Central memory CD8-positive, alpha-beta T cell (primary cell): Measurements from ENCODE around the gene DNAH8.
"Not testable (repeated sequence)": the region's sequence is repeated elsewhere in the genome, so short reads cannot be mapped to it uniquely, and the experiment has no call there.

Source experiments
- ATAC-seq: fragments of 150-1000 bp; cut with Tn5 transposase; replicated peaks from 2 replicates; pipeline ENCODE4 v1.10.0; 2022; ENCODE audit warnings: mild to moderate bottlenecking, moderate FRiP score, moderate number of reproducible peaks; ENCODE audit not compliant: poor library complexity, severe bottlenecking; ENCODE audit errors: extremely low read depth
- DNase-seq, 2 donors: peaks; one replicate each; pipeline ENCODE4 v3.0.0; 2021; ENCODE audit warnings: low spot score in 2 of 2
- H3K27ac Mint-ChIP-seq: one replicate; pipeline ENCODE4 v1.8.0; 2022; ENCODE audit warnings: low read depth, mild to moderate bottlenecking, moderate library complexity, mixed read lengths
- H3K27me3 Mint-ChIP-seq: one replicate; pipeline ENCODE4 v1.8.0; 2022; ENCODE audit warnings: mixed read lengths
- H3K36me3 Mint-ChIP-seq: one replicate; pipeline ENCODE4 v1.8.0; 2022; ENCODE audit warnings: mild to moderate bottlenecking, moderate library complexity, mixed read lengths; ENCODE audit not compliant: insufficient read depth
- H3K4me1 Mint-ChIP-seq: one replicate; pipeline ENCODE4 v1.8.0; 2022; ENCODE audit warnings: mixed read lengths
- H3K4me3 Mint-ChIP-seq: one replicate; pipeline ENCODE4 v1.8.0; 2022; ENCODE audit warnings: mild to moderate bottlenecking, moderate library complexity, mixed read lengths
- H3K9me3 Mint-ChIP-seq: one replicate; pipeline ENCODE4 v1.8.0; 2022; ENCODE audit warnings: mixed read lengths

The DNAH8 gene

GRCh38 chr6:38796006-38796405 is 80.9 kb downstream of the DNAH8 start:
- Mint-ChIP-seq H3K4me3 (no peak overlapping the region), H3K4me1 (no peaks in the 10 kb centered on the region), H3K27ac (no peak overlapping the region), H3K36me3 (no peaks in the 10 kb centered on the region), H3K27me3 (peaks cover 76% of the 10 kb centered on the region), H3K9me3 (no peaks in the 10 kb centered on the region)
- DNase-seq (no peak), ATAC-seq (no peak)

GRCh38 chr6:38796437-38796836 is 81.3 kb downstream of the DNAH8 start:
- not testable (repeated sequence) for H3K4me3 Mint-ChIP-seq, ATAC-seq, H3K27ac Mint-ChIP-seq, H3K4me1 Mint-ChIP-seq, H3K36me3 Mint-ChIP-seq, DNase-seq, H3K9me3 Mint-ChIP-seq
- peaks cover 80% of the 10 kb centered on the region for H3K27me3 Mint-ChIP-seq

- Mint-ChIP-seq H3K4me1 (no peaks in the 10 kb centered on the region), H3K36me3 (no peaks in the 10 kb centered on the region), H3K27me3 (peaks cover 80% of the 10 kb centered on the region), H3K9me3 (no peaks in the 10 kb centered on the region), H3K27ac (no peak overlapping the region), H3K4me3 (no peak overlapping the region)
- ATAC-seq (no peak), DNase-seq (no peak)
These were observed 81.7 kb downstream of the DNAH8 start for GRCh38 chr6:38796850-38797249.

GRCh38 chr6:38797391-38797790 is 82.3 kb downstream of the DNAH8 start:
- ATAC-seq, result no peak
- Mint-ChIP-seq H3K27me3 (peaks cover 75% of the 10 kb centered on the region), H3K36me3 (no peaks in the 10 kb centered on the region), H3K9me3 (no peaks in the 10 kb centered on the region), H3K4me3 (no peak overlapping the region), H3K4me1 (no peaks in the 10 kb centered on the region), H3K27ac (no peak overlapping the region)
- DNase-seq, result no peak

- peaks cover 70% of the 10 kb centered on the region for H3K27me3 Mint-ChIP-seq
These were observed 84.5 kb downstream of the DNAH8 start for GRCh38 chr6:38799529-38800184.

GRCh38 chr6:38801305-38801704 is 86.2 kb downstream of the DNAH8 start:
- ATAC-seq (no peak), DNase-seq (no peak)
- Mint-ChIP-seq H3K9me3 (no peaks in the 10 kb centered on the region), H3K4me1 (no peaks in the 10 kb centered on the region), H3K27me3 (peaks cover 79% of the 10 kb centered on the region), H3K4me3 (no peak overlapping the region), H3K36me3 (no peaks in the 10 kb centered on the region), H3K27ac (no peak overlapping the region)

More at GRCh38 chr6:38799529-38800184, 84.5 kb downstream of the DNAH8 start:
- Mint-ChIP-seq H3K4me3 (no peak overlapping the region), H3K4me1 (no peaks in the 10 kb centered on the region), H3K36me3 (no peaks in the 10 kb centered on the region), H3K27ac (no peak overlapping the region), H3K9me3 (no peaks in the 10 kb centered on the region)
- DNase-seq (no peak), ATAC-seq (no peak)

GRCh38 chr6:38802497-38802896 is 87.4 kb downstream of the DNAH8 start:
- H3K36me3 Mint-ChIP-seq, result no peaks in the 10 kb centered on the region

GRCh38 chr6:38803129-38803528 is 88.0 kb downstream of the DNAH8 start:
- Mint-ChIP-seq H3K9me3 (no peaks in the 10 kb centered on the region), H3K36me3 (no peaks in the 10 kb centered on the region), H3K27me3 (peaks cover 75% of the 10 kb centered on the region), H3K4me1 (no peaks in the 10 kb centered on the region), H3K27ac (no peak overlapping the region), H3K4me3 (no peak overlapping the region)
- DNase-seq, result no peak
- no peak for ATAC-seq

More at GRCh38 chr6:38802497-38802896, 87.4 kb downstream of the DNAH8 start:
- ATAC-seq (no peak), DNase-seq (no peak)
- Mint-ChIP-seq H3K27ac (no peak overlapping the region), H3K4me1 (no peaks in the 10 kb centered on the region), H3K4me3 (no peak overlapping the region), H3K27me3 (peaks cover 77% of the 10 kb centered on the region), H3K9me3 (no peaks in the 10 kb centered on the region)

- Mint-ChIP-seq H3K9me3 (no peaks in the 10 kb centered on the region), H3K4me3 (no peak overlapping the region), H3K36me3 (no peaks in the 10 kb centered on the region), H3K27me3 (peaks cover 70% of the 10 kb centered on the region), H3K4me1 (no peaks in the 10 kb centered on the region), H3K27ac (no peak overlapping the region)
- no peak for ATAC-seq
- DNase-seq, result no peak
These were observed 89.2 kb downstream of the DNAH8 start for GRCh38 chr6:38804358-38804757.

- Mint-ChIP-seq H3K4me1 (no peaks in the 10 kb centered on the region), H3K27ac (no peak overlapping the region), H3K27me3 (peaks cover 70% of the 10 kb centered on the region), H3K36me3 (no peaks in the 10 kb centered on the region), H3K9me3 (no peaks in the 10 kb centered on the region), H3K4me3 (no peak overlapping the region)
- no peak for ATAC-seq
- DNase-seq, result no peak
These were observed 90.1 kb downstream of the DNAH8 start for GRCh38 chr6:38805127-38805655.

- Mint-ChIP-seq H3K4me1 (no peaks in the 10 kb centered on the region), H3K4me3 (no peak overlapping the region), H3K36me3 (no peaks in the 10 kb centered on the region), H3K27me3 (peaks cover 65% of the 10 kb centered on the region), H3K9me3 (no peaks in the 10 kb centered on the region), H3K27ac (no peak overlapping the region)
- ATAC-seq, result no peak
- no peak for DNase-seq
These were observed 90.6 kb downstream of the DNAH8 start for GRCh38 chr6:38805692-38806091.

- H3K36me3 Mint-ChIP-seq, result no peaks in the 10 kb centered on the region
- H3K9me3 Mint-ChIP-seq, result no peaks in the 10 kb centered on the region
- DNase-seq (no peak), ATAC-seq (no peak)
- H3K27ac Mint-ChIP-seq, result no peak overlapping the region
- H3K27me3 Mint-ChIP-seq, result peaks cover 65% of the 10 kb centered on the region
- no peak overlapping the region for H3K4me3 Mint-ChIP-seq
- H3K4me1 Mint-ChIP-seq, result no peaks in the 10 kb centered on the region
These were observed 91.2 kb downstream of the DNAH8 start for GRCh38 chr6:38806271-38806670.

- Mint-ChIP-seq H3K36me3 (no peaks in the 10 kb centered on the region), H3K27me3 (peaks cover 65% of the 10 kb centered on the region), H3K9me3 (no peaks in the 10 kb centered on the region), H3K4me1 (peaks cover 5% of the 10 kb centered on the region), H3K27ac (no peak overlapping the region), H3K4me3 (no peak overlapping the region)
- no peak for DNase-seq
- ATAC-seq, result no peak
These were observed 91.7 kb downstream of the DNAH8 start for GRCh38 chr6:38806833-38807232.
